ENCODE results near the gene NRIP2. TPM values are rescaled to one million over a fixed set of nuclear protein-coding genes. Genes with fewer than 3 reads are reported as not detected.

The NRIP2 gene
- total RNA-seq, 1 donor = not detected

Other genes starting within 250 kb of the NRIP2 start
- gene FKBP4, start 40.1 kb downstream of the NRIP2 start, total RNA-seq = 14.4 and 17.4 TPM in 2 replicates
- gene ITFG2, start 22.4 kb downstream of the NRIP2 start, total RNA-seq = 20.6 TPM in 2 replicates
- not detected in 2 replicates for gene TEX52, start 22.0 kb upstream of the NRIP2 start, total RNA-seq
- 3.3 and 4.7 TPM in 2 replicates for gene FOXM1, start 42.1 kb upstream of the NRIP2 start, total RNA-seq
- gene RHNO1, start 42.2 kb upstream of the NRIP2 start, total RNA-seq = 27.1 and 28.6 TPM in 2 replicates
- gene TULP3, start 55.9 kb upstream of the NRIP2 start, total RNA-seq = 39.8 and 43.4 TPM in 2 replicates
- gene TEAD4, start 124.4 kb upstream of the NRIP2 start, total RNA-seq = 15.2 and 16.2 TPM in 2 replicates
- 12.1 and 13.0 TPM in 2 replicates for gene TSPAN9, start 242.3 kb upstream of the NRIP2 start, total RNA-seq

Data from osteoblast (primary cell).